ENCODE measurements around the gene GGN. TPM values are rescaled to one million over a fixed set of nuclear protein-coding genes. Genes with fewer than 3 reads are reported as not detected.

GGN gene
- total RNA-seq, 1 experiment from 2014 or later = 0.73 TPM

- no peaks in the 10 kb centered on the region for H3K79me2 ChIP-seq (ENCODE audit: low read length)
- intact Hi-C loops (cut with micrococcal nuclease) = no loop called here
- no peaks in the 10 kb centered on the region for H3K4me1 ChIP-seq (ENCODE audit: insufficient read depth, low read length)
- H3K36me3 ChIP-seq (ENCODE audit: low read depth, low read length) = no peaks in the 10 kb centered on the region
- no TSS peak for BruUV-seq (replicated peaks)
- ATAC-seq = no peak
- no peak within 1 kb of the TSS for H2AFZ ChIP-seq (ENCODE audit: low read length)
- H3K9me3 ChIP-seq (ENCODE audit: low read length) = no peaks in the 10 kb centered on the region
- H4K20me1 ChIP-seq (ENCODE audit: low read length) = no peaks in the 10 kb centered on the region
- H3K27ac ChIP-seq (ENCODE audit: low read length) = no peak within 1 kb of the TSS
- no peaks in the 10 kb centered on the region for H3K9me2 ChIP-seq (replicated peaks; ENCODE audit: low read length)
- ChIA-PET CTCF (no interaction called here), POLR2A (ENCODE audit: unreplicated experiment) (no interaction called here)
- TF ChIP-seq EZH2phosphoT487 (IDR thresholded peaks at IDR 0.05; ENCODE audit: borderline replicate concordance, low read length) (no peak), EZH2 (IDR thresholded peaks at IDR 0.05; ENCODE audit: low read length, unreplicated experiment) (no peak)
- TF ChIP-seq, protein P1, sequence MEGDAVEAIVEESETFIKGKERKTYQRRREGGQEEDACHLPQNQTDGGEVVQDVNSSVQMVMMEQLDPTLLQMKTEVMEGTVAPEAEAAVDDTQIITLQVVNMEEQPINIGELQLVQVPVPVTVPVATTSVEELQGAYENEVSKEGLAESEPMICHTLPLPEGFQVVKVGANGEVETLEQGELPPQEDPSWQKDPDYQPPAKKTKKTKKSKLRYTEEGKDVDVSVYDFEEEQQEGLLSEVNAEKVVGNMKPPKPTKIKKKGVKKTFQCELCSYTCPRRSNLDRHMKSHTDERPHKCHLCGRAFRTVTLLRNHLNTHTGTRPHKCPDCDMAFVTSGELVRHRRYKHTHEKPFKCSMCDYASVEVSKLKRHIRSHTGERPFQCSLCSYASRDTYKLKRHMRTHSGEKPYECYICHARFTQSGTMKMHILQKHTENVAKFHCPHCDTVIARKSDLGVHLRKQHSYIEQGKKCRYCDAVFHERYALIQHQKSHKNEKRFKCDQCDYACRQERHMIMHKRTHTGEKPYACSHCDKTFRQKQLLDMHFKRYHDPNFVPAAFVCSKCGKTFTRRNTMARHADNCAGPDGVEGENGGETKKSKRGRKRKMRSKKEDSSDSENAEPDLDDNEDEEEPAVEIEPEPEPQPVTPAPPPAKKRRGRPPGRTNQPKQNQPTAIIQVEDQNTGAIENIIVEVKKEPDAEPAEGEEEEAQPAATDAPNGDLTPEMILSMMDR (conservative IDR thresholded peaks at IDR 0.05; ENCODE audit: low read depth, low read length) = no peak
- H3K4me3 ChIP-seq (ENCODE audit: low read length) = no peak within 1 kb of the TSS
- H3K9ac ChIP-seq (ENCODE audit: low read length) = no peak within 1 kb of the TSS
- H3K27me3 ChIP-seq (ENCODE audit: low read length) = no peaks in the 10 kb centered on the region
- no peak for DNase-seq
- H3K4me2 ChIP-seq (ENCODE audit: low read length) = no peak within 1 kb of the TSS
- no peaks in the 10 kb centered on the region for H3F3A ChIP-seq (ENCODE audit: low read length, unreplicated experiment)
Measured at GRCh38 chr19:38425810-38426466, 38.1 kb upstream of the GGN start, which contains the start of gene RASGRP4. TSS of gene RASGRP4 (minus strand) at chr19:38426219. CDS start at chr19:38426091, 128 bp downstream.

GRCh38 chr19:38425222-38425809, 37.5 kb upstream of the GGN start:
- Histone ChIP-seq H2AFZ (ENCODE audit: low read length) (no peak overlapping the region), H4K20me1 (ENCODE audit: low read length) (no peaks in the 10 kb centered on the region), H3K4me3 (ENCODE audit: low read length) (no peak overlapping the region), H3K36me3 (ENCODE audit: low read depth, low read length) (no peaks in the 10 kb centered on the region), H3K4me1 (ENCODE audit: insufficient read depth, low read length) (no peaks in the 10 kb centered on the region), H3K27me3 (ENCODE audit: low read length) (no peaks in the 10 kb centered on the region), H3K9me2 (replicated peaks; ENCODE audit: low read length) (no peaks in the 10 kb centered on the region), H3K9ac (ENCODE audit: low read length) (no peak overlapping the region), H3K4me2 (ENCODE audit: low read length) (no peak overlapping the region), H3K27ac (ENCODE audit: low read length) (no peak overlapping the region), H3F3A (ENCODE audit: low read length, unreplicated experiment) (no peaks in the 10 kb centered on the region), H3K9me3 (ENCODE audit: low read length) (no peaks in the 10 kb centered on the region), H3K79me2 (ENCODE audit: low read length) (no peaks in the 10 kb centered on the region)
- DNase-seq (no peak), ATAC-seq (no peak)
- intact Hi-C loops (cut with micrococcal nuclease) = no loop called here
- BruUV-seq (replicated peaks) = no TSS peak
- ChIA-PET POLR2A (ENCODE audit: unreplicated experiment) (no interaction called here), CTCF (no interaction called here)
- TF ChIP-seq, protein P1 (conservative IDR thresholded peaks at IDR 0.05; ENCODE audit: low read depth, low read length) = no peak
- TF ChIP-seq EZH2phosphoT487 (IDR thresholded peaks at IDR 0.05; ENCODE audit: borderline replicate concordance, low read length) = no peak
- no peak for TF ChIP-seq EZH2 (IDR thresholded peaks at IDR 0.05; ENCODE audit: low read length, unreplicated experiment)

GRCh38 chr19:38424272-38424671, 36.4 kb upstream of the GGN start:
- ATAC-seq = no peak
- no peak overlapping the region for H3K27ac ChIP-seq (ENCODE audit: low read length)
- H4K20me1 ChIP-seq (ENCODE audit: low read length) = no peaks in the 10 kb centered on the region

More at GRCh38 chr19:38424272-38424671, 36.4 kb upstream of the GGN start:
- Histone ChIP-seq H2AFZ (ENCODE audit: low read length) (no peak overlapping the region), H3K9me2 (replicated peaks; ENCODE audit: low read length) (no peaks in the 10 kb centered on the region), H3K4me1 (ENCODE audit: insufficient read depth, low read length) (no peaks in the 10 kb centered on the region), H3K9me3 (ENCODE audit: low read length) (no peaks in the 10 kb centered on the region), H3K27me3 (ENCODE audit: low read length) (no peaks in the 10 kb centered on the region), H3F3A (ENCODE audit: low read length, unreplicated experiment) (no peaks in the 10 kb centered on the region), H3K79me2 (ENCODE audit: low read length) (no peaks in the 10 kb centered on the region), H3K36me3 (ENCODE audit: low read depth, low read length) (no peaks in the 10 kb centered on the region), H3K9ac (ENCODE audit: low read length) (no peak overlapping the region), H3K4me3 (ENCODE audit: low read length) (no peak overlapping the region), H3K4me2 (ENCODE audit: low read length) (no peak overlapping the region)
- TF ChIP-seq EZH2 (IDR thresholded peaks at IDR 0.05; ENCODE audit: low read length, unreplicated experiment) = no peak
- no peak for TF ChIP-seq EZH2phosphoT487 (IDR thresholded peaks at IDR 0.05; ENCODE audit: borderline replicate concordance, low read length)
- TF ChIP-seq, protein P1 (conservative IDR thresholded peaks at IDR 0.05; ENCODE audit: low read depth, low read length) = no peak
- no peak for DNase-seq
- CTCF ChIA-PET = no interaction called here
- POLR2A ChIA-PET (ENCODE audit: unreplicated experiment) = no interaction called here
- intact Hi-C loops (cut with micrococcal nuclease) = no loop called here
- BruUV-seq (replicated peaks) = no TSS peak

All from PC-3 (cell line).